Embryonic facial prominence (tissue), 1 donor: Measurements from ENCODE around the gene SSR4.

Experiments
- DNase-seq: peaks from one replicate; pipeline ENCODE4 v3.0.0-alpha.2; 2016; ENCODE audit errors: extremely low spot score

The SSR4 gene

GRCh38 chrX:153780678-153781427 is 13.6 kb upstream of the SSR4 start, which contains the start of gene SRPK3:
Gene SRPK3, plus strand, starts transcription at chrX:153781041. Its CDS starts 46 bp downstream, at chrX:153781087.
- DNase-seq = no peak

- DNase-seq = no peak
Observed at GRCh38 chrX:153781428-153782047, 12.9 kb upstream of the SSR4 start.

GRCh38 chrX:153782313-153782712 is 12.2 kb upstream of the SSR4 start:
- no peak for DNase-seq

- DNase-seq = no peak
Observed at GRCh38 chrX:153782871-153783270, 11.6 kb upstream of the SSR4 start.

GRCh38 chrX:153783378-153784013 is 11.0 kb upstream of the SSR4 start:
- no peak for DNase-seq

- DNase-seq = no peak
Observed at GRCh38 chrX:153784325-153784967, 10.0 kb upstream of the SSR4 start.

- no peak for DNase-seq
Observed at GRCh38 chrX:153786669-153787068, 7.8 kb upstream of the SSR4 start.

GRCh38 chrX:153789654-153790053 is 4.8 kb upstream of the SSR4 start:
- no peak for DNase-seq

GRCh38 chrX:153791104-153791852 is 3.2 kb upstream of the SSR4 start:
- no peak for DNase-seq

GRCh38 chrX:153792368-153792767 is 2.1 kb upstream of the SSR4 start:
- DNase-seq = no peak

- DNase-seq = no peak
Observed at GRCh38 chrX:153793291-153793690, 1.2 kb upstream of the SSR4 start.

- DNase-seq = no peak
Observed at GRCh38 chrX:153794897-153795816, 689 bp downstream of the SSR4 start.

- DNase-seq = no peak
Observed at GRCh38 chrX:153797415-153798015, 3.0 kb downstream of the SSR4 start.

- no peak for DNase-seq
Observed at GRCh38 chrX:153799326-153799725, 4.9 kb downstream of the SSR4 start.

GRCh38 chrX:153800177-153800722 is 5.8 kb downstream of the SSR4 start:
- no peak for DNase-seq

- DNase-seq = no peak
Observed at GRCh38 chrX:153800746-153801145, 6.3 kb downstream of the SSR4 start.

- no peak for DNase-seq
Observed at GRCh38 chrX:153801669-153802068, 7.2 kb downstream of the SSR4 start.

GRCh38 chrX:153802513-153803045 is 8.1 kb downstream of the SSR4 start:
- no peak for DNase-seq

GRCh38 chrX:153803211-153804099 is 9.0 kb downstream of the SSR4 start:
- no peak for DNase-seq
